GM18502 (cell line): ENCODE data around the gene NUCKS1.
A peak's percentile ranks its signal among the peaks of the same experiment; 100 is the strongest.

Source experiments
- ATAC-seq: cut with Tn5 transposase; IDR thresholded peaks from one replicate; pipeline ENCODE4 v1.9.1; 2021; ENCODE audit warnings: mild to moderate bottlenecking; ENCODE audit not compliant: unreplicated experiment, poor library complexity

Gene NUCKS1

GRCh38 chr1:205703072-205703471, 46.9 kb downstream of the NUCKS1 start:
- ATAC-seq = no peak

- no peak for ATAC-seq
Observed at GRCh38 chr1:205701891-205702290, 48.1 kb downstream of the NUCKS1 start.

GRCh38 chr1:205701420-205701819, 48.6 kb downstream of the NUCKS1 start:
- no peak for ATAC-seq

GRCh38 chr1:205700865-205701401, 49.0 kb downstream of the NUCKS1 start:
- no peak for ATAC-seq

DNA sequence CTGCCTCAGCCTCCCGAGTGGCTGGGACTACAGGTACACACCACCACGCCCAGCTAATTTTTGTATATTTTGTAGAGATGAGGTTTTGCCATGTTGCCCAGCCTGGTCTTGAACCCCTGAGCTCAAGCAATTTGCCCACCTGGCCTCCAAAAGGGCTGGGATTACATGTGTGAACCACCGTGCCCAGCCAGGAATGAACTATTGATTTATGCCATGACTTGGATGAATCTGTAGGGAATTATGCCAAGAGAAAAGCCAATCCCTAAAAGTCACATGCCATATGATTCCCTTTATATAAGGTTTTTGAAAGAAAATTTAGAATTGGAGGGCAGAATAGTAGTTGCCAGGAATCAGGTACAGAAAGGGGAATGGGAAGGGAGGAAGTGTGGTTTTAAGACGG, 50.6 kb downstream of the NUCKS1 start:
- no peak for ATAC-seq

- no peak for ATAC-seq
Observed at GRCh38 chr1:205698921-205699320, 51.1 kb downstream of the NUCKS1 start.

GRCh38 chr1:205693421-205693991, 56.5 kb downstream of the NUCKS1 start:
- ATAC-seq = no peak

DNA sequence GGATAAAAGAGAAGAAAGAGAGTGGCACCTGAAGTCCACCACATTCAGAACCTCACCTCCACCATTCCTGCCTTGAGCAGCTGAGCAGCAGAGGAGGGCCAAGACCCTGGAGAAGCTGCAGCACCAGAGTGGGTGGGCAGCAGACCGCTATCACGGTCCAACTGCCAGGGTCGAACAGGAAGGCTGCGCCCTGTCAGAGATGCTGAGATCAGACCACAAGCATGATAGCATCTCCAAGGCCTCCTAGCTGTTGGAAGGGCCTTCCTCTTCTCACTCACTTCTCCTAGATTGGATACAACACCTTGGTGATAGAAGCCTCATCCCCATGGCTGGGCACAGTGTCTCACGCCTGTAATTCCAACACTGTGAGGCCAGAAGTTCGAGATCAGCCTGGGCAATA, 57.6 kb downstream of the NUCKS1 start:
- ATAC-seq = no peak

GRCh38 chr1:205690122-205690756, 59.7 kb downstream of the NUCKS1 start:
- ATAC-seq = no peak

DNA sequence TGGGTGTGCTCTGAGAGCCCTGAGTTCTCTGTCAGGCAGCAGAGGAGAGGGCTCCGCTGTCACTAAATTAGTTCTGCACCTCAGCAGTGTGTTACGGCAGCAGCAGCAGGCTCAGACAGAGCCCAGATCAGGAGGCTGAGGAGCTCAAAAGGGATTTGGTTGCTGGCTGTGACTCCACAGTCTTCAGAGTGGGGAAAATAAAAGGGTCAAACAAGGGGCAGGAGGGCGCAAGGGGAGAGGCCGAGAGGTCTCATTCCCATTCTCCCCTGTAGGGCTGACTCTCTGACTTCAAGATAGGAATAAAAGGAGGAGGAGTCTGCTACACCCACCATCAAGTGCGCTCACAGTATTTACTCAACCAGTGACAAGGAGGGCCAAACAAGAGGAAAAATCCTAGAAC, 60.5 kb downstream of the NUCKS1 start:
- no peak for ATAC-seq

- ATAC-seq = no peak
Observed at GRCh38 chr1:205688171-205689080, 61.6 kb downstream of the NUCKS1 start.

DNA sequence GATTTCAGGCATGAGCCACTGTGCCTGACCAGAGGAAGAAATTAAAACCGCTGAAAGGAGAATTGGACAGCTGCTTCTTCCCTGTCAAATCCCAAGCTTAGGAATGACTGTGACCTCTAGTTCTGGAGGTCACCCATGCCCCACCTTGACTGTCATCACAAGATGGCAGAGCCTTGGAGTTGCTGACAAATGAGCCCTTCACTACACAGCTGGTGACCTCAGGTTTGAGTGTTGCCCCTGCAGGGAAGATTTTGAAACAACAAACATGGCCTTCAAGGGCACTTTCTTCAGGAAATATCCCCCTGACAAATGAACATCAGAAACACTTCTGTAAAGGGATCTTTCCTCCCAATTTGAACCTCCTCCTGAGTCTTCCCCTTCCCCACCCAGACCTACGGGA, 62.7 kb downstream of the NUCKS1 start:
- no peak for ATAC-seq

DNA sequence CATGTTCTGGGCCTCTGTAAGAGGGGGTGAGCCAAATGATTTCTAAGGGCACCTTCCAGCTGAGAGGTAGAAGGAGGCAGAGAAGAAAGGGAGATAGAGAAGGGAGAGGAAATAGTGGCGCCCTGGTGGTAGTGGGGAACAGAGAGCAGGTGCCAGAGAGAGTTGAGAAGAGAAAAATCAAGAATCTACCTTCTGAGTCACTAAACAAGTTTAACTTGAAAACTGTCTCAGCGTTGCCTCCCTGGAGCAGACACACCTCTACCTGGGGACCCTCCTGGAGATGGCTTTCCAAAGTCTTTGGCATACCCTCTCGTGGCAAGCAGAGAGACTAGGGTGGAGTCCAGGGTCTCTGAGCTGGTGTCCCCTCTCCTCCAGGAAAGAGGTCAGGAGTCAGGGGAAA, 68.6 kb downstream of the NUCKS1 start:
- ATAC-seq = no peak

DNA sequence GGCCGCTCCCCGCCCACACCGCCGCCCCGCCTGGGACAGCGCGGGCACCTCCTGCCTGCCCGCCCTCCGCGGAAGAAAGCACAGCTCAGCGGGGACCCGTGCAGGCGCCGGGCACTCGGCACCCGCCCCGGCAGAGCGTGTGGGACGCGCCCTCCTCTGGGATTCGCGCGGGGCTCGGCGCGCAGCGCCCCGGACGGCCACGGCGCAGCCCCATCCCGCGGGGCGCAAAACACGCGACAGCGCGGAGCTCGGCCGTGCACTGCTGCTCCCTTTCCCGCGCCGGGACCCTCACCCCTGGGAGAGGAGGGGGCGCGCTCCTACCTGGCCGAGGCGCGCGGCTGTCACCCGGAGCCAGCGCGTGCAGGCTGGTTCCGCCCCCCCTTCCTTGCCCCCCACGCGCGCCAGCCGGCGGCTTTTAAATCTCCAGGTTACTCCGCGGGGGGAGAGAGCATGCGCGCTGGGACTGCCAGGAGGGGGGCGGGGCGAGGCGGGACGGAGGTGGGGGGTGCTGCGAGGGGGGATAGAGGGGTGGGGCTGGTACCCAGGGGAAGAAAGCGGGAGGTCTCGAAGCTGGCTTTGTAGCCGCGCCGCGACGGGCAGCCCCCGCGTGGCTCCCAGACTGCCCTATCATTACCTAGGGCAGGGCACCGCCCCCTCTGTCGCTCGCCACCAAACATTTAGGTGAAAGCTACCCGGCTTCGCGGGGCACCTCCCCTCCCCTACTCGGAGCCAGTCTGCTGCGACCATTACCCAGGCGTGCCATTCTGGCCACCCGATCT, 69.7 kb downstream of the NUCKS1 start, which contains the start of gene SLC45A3:
TSS of gene SLC45A3 (minus strand) at position 437 of the 779 bp plus-strand sequence. CDS start 15,853 bp downstream, outside the sequence.
- peak; percentile 61 for ATAC-seq

- ATAC-seq = no peak
Observed at GRCh38 chr1:205678286-205679111, 71.5 kb downstream of the NUCKS1 start.

DNA sequence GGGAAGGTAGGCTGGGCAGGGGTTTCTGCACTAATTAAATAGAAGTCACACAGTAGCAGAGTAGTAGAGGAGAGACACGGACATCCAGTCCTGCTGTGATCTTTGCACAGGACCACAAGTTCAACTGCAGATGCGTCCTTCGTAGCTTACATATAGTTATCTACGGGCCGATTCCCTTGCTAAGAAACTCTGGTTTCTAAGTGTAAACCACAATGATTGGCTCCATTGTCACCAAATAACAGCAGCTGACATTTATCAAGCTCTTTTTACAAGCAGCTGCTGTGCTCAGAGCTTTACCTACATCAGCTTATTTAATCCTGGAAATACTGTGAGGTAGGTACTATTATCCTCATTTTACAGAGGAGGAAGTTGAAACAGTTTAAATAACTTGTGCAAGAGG, 72.8 kb downstream of the NUCKS1 start:
- ATAC-seq = no peak

- ATAC-seq = no peak
Observed at GRCh38 chr1:205676597-205676996, 73.4 kb downstream of the NUCKS1 start.

- no peak for ATAC-seq
Observed at GRCh38 chr1:205676002-205676401, 74.0 kb downstream of the NUCKS1 start.

DNA sequence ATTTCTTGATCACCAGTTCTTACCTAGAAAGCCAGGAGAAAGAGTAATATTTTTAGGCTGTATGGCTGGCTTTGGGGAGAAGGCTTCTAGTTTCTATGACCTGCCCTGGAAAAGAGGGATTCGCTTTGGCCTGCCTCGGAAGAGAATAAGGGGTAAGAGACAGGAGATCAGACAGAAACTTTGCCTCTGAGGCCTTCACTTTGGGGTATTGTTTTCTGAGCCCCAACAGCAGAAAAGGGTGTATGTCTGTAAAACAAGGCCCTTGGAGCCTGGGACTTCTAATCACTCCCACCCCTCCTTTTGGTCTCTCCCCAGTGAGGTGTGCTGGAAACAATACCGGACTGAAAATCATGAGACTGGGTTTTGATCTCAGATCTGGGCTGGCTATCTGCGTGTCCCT, 74.7 kb downstream of the NUCKS1 start:
- no peak for ATAC-seq
